OCI-M2 (cell line): ENCODE data around the gene KRAS.

Source experiments
- DNase-seq: peaks from one replicate; lab custom pipeline; 2025; ENCODE audit not compliant: unreplicated experiment; lab: John Stamatoyannopoulos, UW

The KRAS gene

DNA sequence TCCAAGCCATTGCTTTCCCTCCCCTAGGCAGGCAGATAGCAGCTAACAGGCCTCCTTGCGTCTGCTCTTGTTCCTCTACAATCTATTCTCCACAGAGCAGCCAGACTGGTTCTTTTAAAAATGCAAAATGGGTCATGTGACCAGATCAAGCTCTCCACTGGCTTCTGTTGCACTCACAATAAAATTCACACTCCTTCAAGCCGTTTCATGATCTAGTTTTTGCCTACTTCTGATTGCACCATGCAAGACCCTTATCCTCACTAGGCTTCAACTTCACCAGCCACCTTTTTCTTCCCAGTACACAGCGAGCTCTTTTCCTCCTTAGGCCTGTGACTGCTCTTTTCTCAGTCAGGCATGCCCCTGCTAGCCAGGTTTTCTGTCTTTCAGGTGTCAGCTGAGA is 6.1 kb upstream of the KRAS start:
- DNase-seq: no peak

DNA sequence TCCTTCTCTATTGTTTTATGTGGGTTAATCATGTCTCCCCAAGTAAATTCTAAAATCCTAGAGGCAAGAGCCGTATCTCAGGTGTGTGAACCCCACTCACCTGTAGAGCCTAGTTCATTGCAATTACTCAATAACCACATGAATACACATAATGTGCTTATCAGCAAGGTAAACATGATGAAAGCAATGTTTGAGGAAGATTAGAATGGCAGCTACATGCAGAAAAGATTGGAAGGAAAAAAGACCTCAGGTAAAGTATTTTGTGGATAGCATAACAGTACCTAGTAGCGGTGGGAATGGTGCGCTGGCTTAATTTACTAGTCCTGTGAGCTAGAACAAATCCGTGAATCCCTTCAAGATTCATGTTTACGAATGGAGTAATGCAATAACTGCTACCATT is 5.3 kb upstream of the KRAS start:
- DNase-seq: no peak

DNA sequence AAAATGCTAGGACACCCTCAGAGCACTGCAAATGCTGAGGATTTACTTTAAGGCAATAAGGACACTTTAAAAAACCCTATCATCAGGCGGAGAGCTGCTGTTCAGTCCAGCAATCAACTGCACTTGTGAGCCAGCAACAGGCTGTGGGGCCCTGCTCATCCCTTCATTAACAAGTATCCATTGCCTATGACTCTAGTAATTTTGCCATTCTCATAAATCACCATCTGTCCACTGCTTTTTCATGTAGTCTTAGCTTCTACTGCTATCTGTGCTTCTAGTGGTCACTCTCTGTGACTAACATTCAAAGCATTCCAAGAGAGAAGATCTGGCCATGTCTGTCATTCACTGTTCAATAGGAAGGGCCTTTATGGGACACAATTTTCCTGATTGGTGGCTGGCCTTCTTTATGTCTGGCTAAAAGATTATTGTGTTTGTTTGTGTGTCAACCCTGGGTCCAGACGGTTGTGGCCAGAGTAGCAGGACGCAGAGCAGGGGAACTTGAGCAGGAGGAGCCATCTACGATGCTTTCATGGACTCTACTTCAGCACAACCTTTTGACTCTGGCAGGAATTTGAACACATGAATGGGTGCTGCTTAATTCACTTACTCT is 3.6 kb upstream of the KRAS start:
- DNase-seq: no peak

DNA sequence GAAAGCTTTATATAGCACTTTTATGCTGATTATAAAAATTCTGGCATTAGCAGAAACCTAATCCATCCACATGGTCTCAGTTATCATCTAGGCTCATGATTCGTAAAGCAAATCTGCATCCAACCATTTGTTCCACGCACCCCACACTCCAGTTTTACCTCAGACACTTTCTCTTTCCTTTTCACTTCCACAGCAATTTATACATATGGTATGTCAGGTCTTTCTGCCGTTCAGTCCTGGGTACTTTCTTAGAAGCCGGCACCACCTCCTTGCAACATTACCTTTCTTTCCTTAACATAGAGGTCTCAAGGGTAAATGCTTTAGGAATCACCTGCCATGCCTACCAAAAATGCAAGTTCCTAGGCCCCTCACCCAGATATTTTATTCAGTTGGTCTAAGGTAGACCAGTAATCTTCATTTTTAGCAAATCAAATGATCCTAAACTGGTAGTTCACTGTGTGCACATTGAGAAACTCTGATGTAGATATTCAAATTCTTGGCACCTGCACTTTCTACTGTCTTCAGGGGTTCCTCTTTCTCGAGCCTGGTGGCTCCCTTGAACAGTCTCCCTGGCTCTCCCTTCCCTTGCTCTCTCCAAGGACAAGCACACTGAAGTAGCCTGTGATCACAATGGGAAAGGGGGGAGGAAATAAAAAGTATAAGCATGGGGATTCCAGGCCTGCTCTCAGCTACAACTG is 2.8 kb upstream of the KRAS start:
- DNase-seq: no peak

DNA sequence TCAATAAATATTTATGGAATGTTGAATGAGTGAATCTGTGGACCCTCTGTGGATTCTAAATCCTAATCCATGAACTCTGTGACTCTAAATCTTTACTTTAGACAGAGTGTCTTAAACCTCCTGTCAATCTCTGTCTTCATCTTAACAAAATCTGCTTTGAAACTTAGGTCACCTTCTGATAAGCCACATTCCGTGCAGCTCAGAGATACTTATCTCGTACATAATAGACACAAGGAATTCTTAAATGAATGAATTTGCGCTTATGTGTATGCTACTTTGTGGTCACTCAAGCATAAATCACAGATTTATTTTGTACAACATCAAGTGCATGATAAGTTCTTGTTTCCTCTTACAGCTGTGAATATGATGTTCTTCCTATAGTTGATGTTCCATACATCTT is 2.2 kb upstream of the KRAS start:
- no peak for DNase-seq

DNA sequence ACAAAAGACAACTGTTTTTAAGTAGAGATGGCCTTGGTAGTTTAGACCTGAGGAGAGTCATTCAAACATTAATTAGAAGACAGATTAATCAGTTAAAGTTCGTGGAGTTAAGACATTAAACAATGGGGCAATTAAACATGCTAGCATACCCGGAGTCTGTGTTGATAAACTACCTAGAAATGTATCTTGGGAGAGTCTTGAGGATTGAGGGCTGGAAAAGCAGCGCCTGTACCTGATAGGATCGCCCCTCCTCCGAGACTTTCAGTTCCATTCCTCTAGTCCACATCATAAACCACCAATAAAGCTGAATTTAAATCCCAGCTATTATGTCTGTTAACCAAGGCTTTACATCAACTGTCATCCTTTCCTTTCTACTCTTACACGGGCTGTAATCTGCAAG is 1.0 kb upstream of the KRAS start:
- no peak for DNase-seq

DNA sequence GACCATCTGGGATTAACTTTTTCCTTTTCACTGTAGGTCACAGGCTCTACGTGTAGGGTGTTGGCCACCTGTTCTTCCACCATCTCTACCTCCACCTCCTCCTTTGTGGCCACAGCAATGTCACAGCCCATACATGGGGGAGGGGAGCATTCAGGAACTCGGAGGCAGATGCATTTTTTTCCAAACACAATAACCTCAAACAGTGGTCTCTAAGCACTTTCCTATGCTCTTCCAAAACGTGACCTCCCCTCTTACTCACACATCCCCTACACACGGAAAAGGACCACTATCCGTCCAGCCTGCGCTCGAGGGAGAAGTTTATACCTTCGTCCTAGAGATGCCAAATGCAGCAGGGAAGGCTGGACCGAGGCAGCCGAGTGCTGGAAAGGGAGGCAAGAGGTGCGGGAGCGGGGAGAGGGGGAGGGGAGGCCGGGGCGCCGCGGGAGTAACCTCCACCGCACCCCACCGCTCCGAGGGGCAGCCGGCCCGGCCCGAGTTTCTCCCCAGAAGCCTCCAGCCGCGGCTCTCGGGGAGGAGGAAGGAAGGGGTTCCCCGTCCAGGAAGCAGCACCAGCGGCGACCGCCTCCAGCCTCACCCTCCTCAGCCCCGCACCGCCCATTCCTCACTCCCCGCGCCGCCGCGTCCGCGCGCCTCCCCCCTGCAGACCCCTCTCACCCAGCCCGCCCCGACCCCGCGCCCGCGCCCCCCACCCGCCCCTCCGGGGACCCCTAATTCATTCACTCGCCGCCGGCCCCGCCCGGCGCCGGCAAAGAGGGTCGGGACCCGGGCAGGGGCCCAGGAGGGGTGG is 594 bp downstream of the KRAS start:
- no peak for DNase-seq

DNA sequence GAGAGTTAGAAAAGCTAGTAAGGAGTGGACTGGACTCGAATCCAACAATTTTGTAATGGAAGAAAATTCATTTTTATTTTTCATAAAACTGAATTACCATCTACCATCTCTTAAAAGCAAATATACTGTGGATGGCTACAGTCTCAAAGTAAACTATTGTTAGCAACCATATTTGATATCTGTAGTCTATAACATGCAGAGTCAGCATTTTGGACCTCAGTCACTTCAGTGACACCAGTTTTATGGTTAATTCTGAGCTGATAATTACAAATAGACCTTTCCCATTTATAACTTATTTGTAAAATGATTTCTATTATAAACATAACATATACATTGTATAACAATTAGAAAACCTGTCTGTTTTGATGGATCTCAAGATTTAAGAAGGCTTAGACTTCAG is 2.0 kb downstream of the KRAS start:
- DNase-seq: no peak

DNA sequence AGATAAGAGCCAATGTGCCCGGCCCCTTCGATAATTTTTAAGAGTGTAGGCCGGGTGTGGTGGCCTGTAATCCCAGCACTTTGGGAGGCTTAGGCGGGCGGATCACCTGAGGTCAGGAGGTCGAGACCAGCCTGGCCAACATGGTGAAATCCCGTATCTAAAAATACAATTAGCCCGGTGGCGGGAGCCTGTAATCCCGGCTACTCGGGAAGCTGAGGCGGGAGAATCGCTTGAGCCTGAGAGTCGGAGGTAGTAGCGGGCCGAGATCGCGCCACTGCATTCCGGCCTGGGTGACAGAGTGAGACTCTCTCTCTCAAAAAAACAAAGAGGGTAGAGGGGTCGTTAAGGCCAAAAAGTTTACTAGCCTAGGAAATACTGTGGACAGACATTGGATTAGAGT is 2.6 kb downstream of the KRAS start:
- no peak for DNase-seq

DNA sequence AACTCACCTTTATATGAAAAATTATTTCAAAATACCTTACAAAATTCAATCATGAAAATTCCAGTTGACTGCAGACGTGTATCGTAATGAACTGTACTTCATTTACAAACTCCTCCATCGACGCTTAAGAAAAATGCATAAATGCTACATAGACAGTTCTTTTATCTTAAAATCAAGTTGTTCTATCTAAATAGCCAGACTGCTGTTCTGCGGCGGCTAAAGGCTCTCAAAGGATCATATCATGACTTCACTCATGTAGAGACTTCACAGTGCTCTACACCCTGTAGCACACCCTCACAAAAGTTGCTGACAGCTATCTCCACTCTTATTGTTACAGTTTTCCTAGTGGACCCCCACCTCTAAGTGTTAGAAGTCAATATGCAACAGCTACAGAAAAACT is 5.2 kb downstream of the KRAS start:
- no peak for DNase-seq

DNA sequence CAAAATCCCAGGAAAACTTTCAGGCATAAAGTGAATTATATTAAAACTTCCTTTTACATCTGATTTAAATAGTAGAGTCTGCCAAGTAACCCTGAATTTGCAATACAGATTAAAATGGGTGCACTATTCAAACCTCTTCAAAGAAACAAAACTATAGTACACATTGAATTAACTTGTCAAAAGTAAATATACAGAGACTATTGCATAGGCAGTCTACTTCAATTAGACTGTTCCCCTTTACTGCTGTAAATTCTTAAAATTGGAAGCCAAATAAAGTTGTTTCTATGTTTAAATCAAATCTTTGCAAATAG is 7.1 kb downstream of the KRAS start:
- DNase-seq: no peak

DNA sequence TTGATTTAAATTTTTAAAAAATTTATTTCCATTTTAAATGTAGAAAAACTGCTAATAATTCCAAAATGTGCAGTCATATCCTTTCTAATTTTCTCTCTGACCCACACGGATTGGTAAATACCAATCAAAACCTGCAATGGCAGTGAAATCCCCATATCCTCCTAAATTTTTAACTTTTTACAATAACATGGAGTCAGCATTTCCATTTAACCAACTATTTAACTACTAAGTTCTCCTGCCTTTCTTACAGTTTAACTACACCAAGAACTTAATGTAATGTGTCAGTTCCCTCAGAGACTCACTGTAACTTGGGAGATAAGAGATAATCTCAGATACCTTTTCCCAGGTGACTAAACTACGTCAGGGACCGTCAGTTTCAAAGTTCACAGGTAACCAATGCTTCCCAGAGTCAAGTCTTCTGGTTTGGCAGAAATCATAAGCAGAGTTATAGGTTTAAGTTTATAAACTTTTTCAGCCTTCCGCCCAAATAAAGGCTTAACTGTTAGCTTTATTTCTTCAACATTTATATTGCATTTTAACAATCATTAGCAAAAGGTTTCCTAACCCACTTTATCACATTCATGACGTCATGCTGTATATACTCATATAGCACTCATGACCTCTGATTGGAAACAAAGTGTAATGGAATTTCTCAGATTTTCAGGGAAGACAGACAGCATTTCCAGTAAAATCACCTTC is 7.6 kb downstream of the KRAS start:
- DNase-seq: no peak

DNA sequence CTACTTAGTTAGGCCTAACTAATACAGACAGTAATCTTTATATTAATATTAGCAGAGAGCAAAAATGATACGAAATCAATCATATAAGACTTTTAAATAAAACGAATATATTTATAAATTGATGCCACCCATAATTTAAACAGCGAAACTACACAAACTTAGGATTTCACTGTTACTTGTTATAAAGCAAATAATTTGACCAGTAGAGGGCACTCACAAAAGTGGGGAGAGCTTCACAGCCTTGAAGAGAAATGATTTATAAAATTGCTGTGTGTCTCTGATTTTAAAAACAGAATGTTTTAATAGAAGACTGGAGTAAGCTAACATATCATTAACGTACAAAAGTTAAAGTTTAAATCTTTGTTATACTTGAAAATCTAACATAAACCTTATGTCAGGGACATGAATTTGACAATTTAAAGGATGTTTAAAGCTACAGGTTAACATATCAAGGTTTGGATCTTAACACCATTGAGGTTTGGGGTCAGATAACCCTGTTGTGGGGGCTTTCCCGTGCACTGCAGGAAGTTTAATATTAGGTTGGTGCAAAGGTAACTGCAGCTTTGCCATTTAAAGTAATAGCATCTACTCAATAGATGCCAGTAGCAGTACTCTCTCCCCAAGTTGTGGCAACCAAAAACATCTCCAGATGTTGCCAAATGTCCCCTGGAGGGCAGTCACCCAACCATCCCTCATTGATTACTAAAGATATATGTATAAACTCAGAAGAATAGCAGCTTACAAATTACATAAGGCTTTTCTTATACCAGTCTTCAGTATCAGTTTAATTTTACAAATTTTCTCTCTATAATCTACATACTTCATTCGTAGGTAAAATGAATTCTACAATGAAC is 9.3 kb downstream of the KRAS start:
- no peak for DNase-seq

DNA sequence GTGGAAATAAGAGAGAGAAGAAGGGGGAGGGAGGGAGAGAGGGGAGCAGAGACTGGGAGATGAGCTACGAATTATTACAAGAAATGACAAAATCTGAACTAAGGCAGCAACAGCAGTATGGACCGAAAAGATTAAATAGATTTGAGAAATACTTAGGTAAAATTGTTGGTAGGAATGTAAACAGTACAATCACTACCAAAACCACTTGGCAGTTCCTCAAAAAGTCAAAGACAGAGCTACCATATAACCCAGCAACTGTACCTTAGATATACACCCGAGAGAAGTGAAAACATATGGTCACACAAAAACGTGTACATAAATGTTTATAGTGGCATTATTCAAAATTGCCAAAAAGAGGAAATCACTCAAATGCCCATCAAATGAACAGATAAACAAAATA is 14.1 kb downstream of the KRAS start:
- no peak for DNase-seq

DNA sequence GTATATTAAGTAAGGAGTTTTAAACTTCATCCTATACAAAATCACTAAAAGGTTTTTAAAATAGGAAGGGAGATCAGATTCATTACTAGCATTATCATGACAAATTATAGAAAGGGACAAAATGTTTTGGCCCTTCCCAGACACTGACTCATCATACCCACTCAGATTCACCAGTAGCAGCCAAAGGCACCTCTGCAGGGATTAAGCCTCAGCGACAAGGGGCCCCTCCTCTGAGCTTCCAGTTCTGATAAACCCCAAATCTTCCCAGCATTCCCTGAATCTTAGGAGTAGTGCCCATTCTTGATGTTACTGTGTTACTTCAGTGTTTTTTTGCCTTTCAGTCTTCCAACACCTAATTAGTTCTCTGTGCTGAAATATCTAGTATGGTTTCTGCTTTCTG is 14.5 kb downstream of the KRAS start:
- DNase-seq: no peak

DNA sequence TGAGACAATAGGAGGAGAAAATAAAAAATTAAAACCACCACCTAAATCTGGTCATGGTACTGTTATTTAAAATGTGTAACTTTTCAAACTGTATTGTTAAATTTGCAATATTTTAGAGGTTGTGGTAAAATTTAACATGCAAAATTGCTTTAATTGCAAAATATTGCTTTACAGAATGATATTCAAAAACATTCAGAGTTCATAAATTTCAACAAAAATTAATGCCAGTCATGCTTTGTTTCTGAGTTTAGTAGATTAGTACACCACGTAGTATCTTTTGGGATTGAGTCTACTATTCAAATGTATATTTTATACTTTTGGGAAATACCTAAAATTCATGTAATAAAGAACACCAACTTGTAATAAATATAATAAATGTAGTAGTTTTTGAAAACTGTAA is 37.4 kb downstream of the KRAS start:
- no peak for DNase-seq

DNA sequence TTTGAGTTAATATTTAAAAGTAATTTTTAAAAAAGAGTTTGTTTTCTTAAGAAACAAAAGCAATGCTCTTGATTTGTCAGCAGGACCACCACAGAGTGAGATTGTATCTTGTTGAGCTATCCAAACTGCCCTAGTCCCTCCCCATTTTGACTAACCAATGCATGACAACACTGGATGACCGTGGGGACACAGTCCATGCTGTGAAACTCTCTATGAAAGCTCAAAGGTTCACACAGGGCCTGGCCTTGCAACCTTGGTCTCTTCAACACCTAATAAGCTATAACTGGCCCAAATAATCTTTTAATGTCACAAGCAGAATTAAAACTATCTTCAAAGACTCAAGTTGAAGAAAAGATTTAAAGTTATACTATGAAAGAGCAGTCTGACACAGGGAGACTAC is 42.2 kb downstream of the KRAS start:
- no peak for DNase-seq

DNA sequence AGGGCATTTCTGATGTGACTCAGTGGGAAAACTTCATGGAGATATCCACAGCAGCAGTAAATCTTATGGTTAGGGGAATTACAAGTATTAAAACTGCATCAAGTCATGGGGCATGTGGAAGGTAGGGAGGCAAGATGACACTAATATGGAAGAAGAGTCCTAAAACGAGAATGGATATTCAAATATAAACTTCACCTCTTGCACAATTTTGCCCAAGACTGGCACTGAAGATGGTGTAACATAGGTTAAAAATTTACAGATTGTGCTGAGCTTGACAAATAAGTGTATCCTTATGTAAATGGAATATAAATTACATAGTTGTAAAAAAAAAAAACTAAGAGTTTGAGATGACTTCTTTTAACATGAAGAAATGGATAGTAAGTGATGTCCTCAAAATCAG is 42.9 kb downstream of the KRAS start:
- no peak for DNase-seq

DNA sequence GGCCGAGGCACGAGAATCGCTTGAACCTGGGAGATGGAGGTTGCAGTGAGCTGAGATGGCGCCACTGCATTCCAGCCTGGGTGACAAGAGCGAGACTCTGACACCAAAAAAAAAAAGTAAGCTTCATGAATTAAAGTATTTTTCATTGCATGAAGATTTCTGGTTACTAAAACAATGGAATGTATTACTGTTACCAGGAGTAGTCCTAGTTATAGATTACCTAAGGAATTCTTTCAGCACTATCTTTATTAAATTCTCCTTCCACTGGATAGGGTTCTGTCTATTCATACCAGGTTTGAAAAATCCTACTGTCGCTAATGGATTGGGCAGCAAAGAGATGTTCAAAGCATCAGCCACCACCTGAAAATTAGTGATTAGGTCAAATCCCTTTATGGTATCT is 43.3 kb downstream of the KRAS start:
- no peak for DNase-seq

DNA sequence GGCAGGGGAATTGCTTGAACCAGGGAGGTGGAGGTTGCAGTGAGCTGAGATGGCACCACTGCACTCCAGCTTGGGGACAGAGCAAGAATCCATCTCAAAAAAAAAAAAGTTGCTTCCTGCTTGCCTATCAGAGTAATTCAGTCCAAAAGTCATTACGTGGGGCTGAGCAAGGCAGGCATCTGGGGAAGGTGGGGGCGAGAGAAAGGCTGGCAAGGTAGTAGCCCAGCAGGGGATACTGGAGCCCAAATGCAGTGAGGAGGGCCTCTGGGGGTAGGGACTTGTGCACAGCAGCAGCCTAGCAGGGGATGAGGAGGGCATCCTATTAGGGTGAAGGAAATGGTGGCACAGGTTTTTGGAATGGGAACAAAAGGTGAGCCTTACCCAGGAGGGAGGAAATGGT is 48.6 kb downstream of the KRAS start:
- DNase-seq: no peak

DNA sequence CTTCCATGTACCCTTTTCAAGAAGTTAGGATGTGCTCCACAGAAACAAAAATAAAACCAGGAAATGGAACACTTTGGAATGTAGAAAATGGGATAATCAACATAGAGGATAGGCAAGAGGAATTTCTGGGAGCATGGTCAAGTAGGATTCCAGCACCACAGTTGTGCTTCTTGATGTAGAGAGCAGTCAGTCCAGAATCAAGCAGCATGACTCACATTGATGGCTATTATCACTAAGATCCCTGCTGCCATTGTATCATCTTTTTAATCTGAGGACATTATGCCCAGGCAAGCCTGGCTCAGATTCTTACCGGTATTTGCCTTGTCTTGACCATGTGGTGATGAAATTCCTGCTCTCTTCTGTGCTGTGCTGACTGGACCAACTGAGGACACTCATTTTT is 50.0 kb downstream of the KRAS start:
- DNase-seq: no peak
